ENCODE results near the gene KRTAP10-10. TPM values are rescaled to one million over a fixed set of nuclear protein-coding genes. Genes with fewer than 3 reads are reported as not detected.
"Not testable (repeated sequence)": the region's sequence is repeated elsewhere in the genome, so short reads cannot be mapped to it uniquely, and the experiment has no call there.

Gene KRTAP10-10
- total RNA-seq, 4 donors from 2014 or later, result 3.3 to 8.0 TPM; not detected in 2

- peaks cover 16% of the 10 kb centered on the region for H3K27me3 ChIP-seq
- TF ChIP-seq EP300 (IDR thresholded peaks at IDR 0.05) (no peak), POLR2A (IDR thresholded peaks at IDR 0.05) (no peak), POLR2AphosphoS5 (IDR thresholded peaks at IDR 0.05) (no peak), CTCF (IDR thresholded peaks at IDR 0.05) (no peak)
- no peaks in the 10 kb centered on the region for H3K36me3 ChIP-seq
- H3K4me1 ChIP-seq, result no peaks in the 10 kb centered on the region
- WGBS, result 90% methylated on average over 1 of the region's 1 CpG
- no peak for DNase-seq (ENCODE audit: low spot score in 2 of 2)
- H3K27ac ChIP-seq, result no peak overlapping the region
- H3K9me3 ChIP-seq, result peaks cover 9% of the 10 kb centered on the region
- no peak overlapping the region for H3K4me3 ChIP-seq
Measured at GRCh38 chr21:44632067-44632466, 5.1 kb upstream of the KRTAP10-10 start.

- H3K27me3 ChIP-seq, result peaks cover 21% of the 10 kb centered on the region
- DNase-seq (ENCODE audit: low spot score in 2 of 2), result no peak
- no peaks in the 10 kb centered on the region for H3K36me3 ChIP-seq
- peaks cover 4% of the 10 kb centered on the region for H3K9me3 ChIP-seq
- H3K27ac ChIP-seq, result no peak overlapping the region
- H3K4me1 ChIP-seq, result no peaks in the 10 kb centered on the region
- no peak for TF ChIP-seq EP300 (IDR thresholded peaks at IDR 0.05)
- no peak for TF ChIP-seq CTCF (IDR thresholded peaks at IDR 0.05)
- no peak for TF ChIP-seq POLR2AphosphoS5 (IDR thresholded peaks at IDR 0.05)
- TF ChIP-seq POLR2A (IDR thresholded peaks at IDR 0.05), result no peak
- no peak overlapping the region for H3K4me3 ChIP-seq
- WGBS, result 81% methylated on average over 15 of the region's 15 CpGs
Measured at GRCh38 chr21:44636209-44637017, 743 bp upstream of the KRTAP10-10 start.

GRCh38 chr21:44637851-44638348 lies 744 bp downstream of the KRTAP10-10 start:
- DNase-seq (ENCODE audit: low spot score in 2 of 2); H3K4me1 ChIP-seq; H3K4me3 ChIP-seq; H3K36me3 ChIP-seq; H3K27ac ChIP-seq; H3K9me3 ChIP-seq: not testable (repeated sequence)
- H3K27me3 ChIP-seq, result peaks cover 25% of the 10 kb centered on the region
- 87% methylated on average over 10 of the region's 12 CpGs for WGBS

- WGBS, result 95% methylated on average over 10 of the region's 21 CpGs
Measured at GRCh38 chr21:44638506-44639330, 1.6 kb downstream of the KRTAP10-10 start.

GRCh38 chr21:44639331-44639655 lies 2.1 kb downstream of the KRTAP10-10 start:
- Histone ChIP-seq H3K4me1 (no peaks in the 10 kb centered on the region), H3K4me3 (no peak overlapping the region), H3K36me3 (no peaks in the 10 kb centered on the region), H3K9me3 (no peaks in the 10 kb centered on the region), H3K27ac (no peak overlapping the region), H3K27me3 (peaks cover 25% of the 10 kb centered on the region)
- 87% methylated on average over 4 of the region's 12 CpGs for WGBS
- no peak for DNase-seq (ENCODE audit: low spot score in 2 of 2)
- TF ChIP-seq POLR2A (IDR thresholded peaks at IDR 0.05), result no peak
- TF ChIP-seq POLR2AphosphoS5 (IDR thresholded peaks at IDR 0.05), result no peak
- no peak for TF ChIP-seq CTCF (IDR thresholded peaks at IDR 0.05)
- TF ChIP-seq EP300 (IDR thresholded peaks at IDR 0.05), result no peak

More at GRCh38 chr21:44638506-44639330, 1.6 kb downstream of the KRTAP10-10 start:
- not testable (repeated sequence) for H3K4me1 ChIP-seq; DNase-seq (ENCODE audit: low spot score in 2 of 2); H3K4me3 ChIP-seq; H3K36me3 ChIP-seq; H3K9me3 ChIP-seq; H3K27ac ChIP-seq
- H3K27me3 ChIP-seq, result peaks cover 25% of the 10 kb centered on the region

GRCh38 chr21:44640761-44641160 lies 3.6 kb downstream of the KRTAP10-10 start:
- peaks cover 25% of the 10 kb centered on the region for H3K27me3 ChIP-seq
- H3K4me1 ChIP-seq, result no peaks in the 10 kb centered on the region
- TF ChIP-seq CTCF (IDR thresholded peaks at IDR 0.05) (no peak), POLR2A (IDR thresholded peaks at IDR 0.05) (no peak), POLR2AphosphoS5 (IDR thresholded peaks at IDR 0.05) (no peak), EP300 (IDR thresholded peaks at IDR 0.05) (no peak)
- H3K9me3 ChIP-seq, result no peaks in the 10 kb centered on the region
- no peak overlapping the region for H3K27ac ChIP-seq
- no peaks in the 10 kb centered on the region for H3K36me3 ChIP-seq
- H3K4me3 ChIP-seq, result no peak overlapping the region
- peak in 1 of 2 donors; percentile 25 for DNase-seq (ENCODE audit: low spot score in 2 of 2)
- 91% methylated on average over 5 of the region's 5 CpGs for WGBS
